Calu3 (cell line): ENCODE results near the gene DHDDS. TPM values are rescaled to one million over a fixed set of nuclear protein-coding genes. Genes with fewer than 3 reads are reported as not detected.

ENCODE experiments used
- BruUV-seq: library from RNA; stranded (reverse); fragments of 400-500 nt; replicated peaks from 2 replicates; lab custom pipeline; 2021; lab: Mats Ljungman, UMichigan
- CTCF ChIA-PET: fragments of 300-600 bp; sonication (Branson Sonifier 250); formaldehyde crosslinking; loops from one replicate; lab custom pipeline; 2022; ENCODE audit warnings: antibody characterized with exemption; lab: Charles Lee
- DNase-seq: peaks from one replicate; pipeline ENCODE4 v3.0.0; 2022
- H3K27ac Mint-ChIP-seq: one replicate; pipeline ENCODE4 v1.8.0; 2022; ENCODE audit warnings: mixed read lengths; ENCODE audit not compliant: unreplicated experiment
- H3K27me3 Mint-ChIP-seq: one replicate; pipeline ENCODE4 v1.8.0; 2022; ENCODE audit warnings: mixed read lengths; ENCODE audit not compliant: unreplicated experiment
- H3K36me3 Mint-ChIP-seq: one replicate; pipeline ENCODE4 v1.8.0; 2022; ENCODE audit warnings: mild to moderate bottlenecking, moderate library complexity, mixed read lengths; ENCODE audit not compliant: insufficient read depth, unreplicated experiment
- H3K4me1 Mint-ChIP-seq: one replicate; pipeline ENCODE4 v1.8.0; 2022; ENCODE audit warnings: mild to moderate bottlenecking, low read depth, mixed read lengths; ENCODE audit not compliant: unreplicated experiment
- H3K4me3 Mint-ChIP-seq: one replicate; pipeline ENCODE4 v1.8.0; 2022; ENCODE audit warnings: mild to moderate bottlenecking, low read depth, moderate library complexity, mixed read lengths; ENCODE audit not compliant: unreplicated experiment
- H3K9me3 Mint-ChIP-seq: one replicate; pipeline ENCODE4 v1.8.0; 2022; ENCODE audit warnings: low read depth, mixed read lengths; ENCODE audit not compliant: unreplicated experiment
- intact Hi-C: fragments of 100-400 bp; cut with micrococcal nuclease; formaldehyde crosslinking; loops from one replicate; pipeline ENCODE4 v1.10.0; 2022; ENCODE audit not compliant: unreplicated experiment
- total RNA-seq: library from RNA; stranded (reverse); gene quantifications from 2 replicates; pipeline ENCODE4 v1.2.3, GENCODE V29; 2022
- TF ChIP-seq, protein P1 (sequence below): fragments of 200-600 bp; IDR thresholded peaks from one replicate; pipeline ENCODE4 v1.8.0; 2022; ENCODE audit warnings: antibody characterized with exemption; ENCODE audit not compliant: unreplicated experiment

The DHDDS gene
- total RNA-seq, 1 experiment from 2014 or later = 32.8 TPM

DNA sequence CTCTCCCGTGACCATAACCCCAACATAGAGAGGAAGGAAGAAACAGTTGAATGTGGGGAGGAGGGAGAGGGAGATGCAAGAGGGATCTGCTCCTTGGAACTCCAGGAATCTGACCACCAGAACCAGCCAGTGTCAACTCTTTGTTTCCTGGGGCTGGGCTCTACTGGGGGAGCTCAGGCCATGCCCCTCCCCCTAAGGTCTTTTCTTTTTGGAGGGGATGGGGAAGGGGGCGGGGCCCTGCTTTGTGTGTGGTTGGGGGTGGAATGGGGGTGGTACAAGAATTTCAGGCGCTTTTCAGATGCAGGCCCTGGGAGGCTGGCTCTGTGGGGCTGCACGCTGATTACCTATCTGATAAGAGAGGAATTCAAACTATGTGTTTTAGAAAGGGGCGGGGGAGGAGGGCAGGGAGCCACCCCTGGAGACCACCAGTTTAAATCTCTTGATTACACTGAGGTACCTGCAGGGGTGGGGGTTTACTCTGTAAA is 13.2 kb upstream of the DHDDS start:
- TF ChIP-seq, protein P1, sequence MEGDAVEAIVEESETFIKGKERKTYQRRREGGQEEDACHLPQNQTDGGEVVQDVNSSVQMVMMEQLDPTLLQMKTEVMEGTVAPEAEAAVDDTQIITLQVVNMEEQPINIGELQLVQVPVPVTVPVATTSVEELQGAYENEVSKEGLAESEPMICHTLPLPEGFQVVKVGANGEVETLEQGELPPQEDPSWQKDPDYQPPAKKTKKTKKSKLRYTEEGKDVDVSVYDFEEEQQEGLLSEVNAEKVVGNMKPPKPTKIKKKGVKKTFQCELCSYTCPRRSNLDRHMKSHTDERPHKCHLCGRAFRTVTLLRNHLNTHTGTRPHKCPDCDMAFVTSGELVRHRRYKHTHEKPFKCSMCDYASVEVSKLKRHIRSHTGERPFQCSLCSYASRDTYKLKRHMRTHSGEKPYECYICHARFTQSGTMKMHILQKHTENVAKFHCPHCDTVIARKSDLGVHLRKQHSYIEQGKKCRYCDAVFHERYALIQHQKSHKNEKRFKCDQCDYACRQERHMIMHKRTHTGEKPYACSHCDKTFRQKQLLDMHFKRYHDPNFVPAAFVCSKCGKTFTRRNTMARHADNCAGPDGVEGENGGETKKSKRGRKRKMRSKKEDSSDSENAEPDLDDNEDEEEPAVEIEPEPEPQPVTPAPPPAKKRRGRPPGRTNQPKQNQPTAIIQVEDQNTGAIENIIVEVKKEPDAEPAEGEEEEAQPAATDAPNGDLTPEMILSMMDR = no peak
- Mint-ChIP-seq H3K9me3 (no peaks in the 10 kb centered on the region), H3K4me1 (no peaks in the 10 kb centered on the region), H3K4me3 (no peak overlapping the region), H3K36me3 (no peaks in the 10 kb centered on the region), H3K27ac (no peak overlapping the region), H3K27me3 (peaks cover 33% of the 10 kb centered on the region)
- no TSS peak for BruUV-seq
- no peak for DNase-seq
- CTCF ChIA-PET = interaction anchor here (0.6 kb wide), 1 partner anchor 105 kb away, joined by 3 read pairs; no protein-coding TSS in a partner anchor
- intact Hi-C loops = no loop called here

DNA sequence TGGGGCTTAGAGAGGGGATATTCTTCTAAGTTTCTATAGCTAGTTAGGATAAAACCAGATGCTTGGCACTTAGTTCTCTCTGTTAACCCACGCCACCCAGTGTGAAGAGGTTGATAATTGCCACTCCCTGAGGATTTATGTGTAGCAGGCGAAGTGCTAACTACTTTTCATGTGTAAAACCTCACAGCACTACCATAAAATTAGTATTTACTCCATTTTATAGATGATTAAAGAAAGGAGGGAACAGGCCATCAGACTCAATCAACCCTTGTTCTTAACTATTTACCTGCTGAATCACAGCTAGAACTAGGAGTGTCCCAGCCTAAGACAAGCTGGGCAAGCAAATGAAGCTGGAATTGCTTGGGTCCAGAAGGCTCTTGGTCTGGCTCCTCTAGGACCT is 12.6 kb upstream of the DHDDS start:
- H3K36me3 Mint-ChIP-seq = no peaks in the 10 kb centered on the region
- DNase-seq = no peak
- no peak overlapping the region for H3K4me3 Mint-ChIP-seq
- TF ChIP-seq, protein P1 = no peak
- H3K9me3 Mint-ChIP-seq = no peaks in the 10 kb centered on the region
- no peak overlapping the region for H3K27ac Mint-ChIP-seq
- no peaks in the 10 kb centered on the region for H3K4me1 Mint-ChIP-seq
- intact Hi-C loops = no loop called here
- no TSS peak for BruUV-seq
- H3K27me3 Mint-ChIP-seq = peaks cover 27% of the 10 kb centered on the region
- CTCF ChIA-PET = interaction anchor here (0.6 kb wide), 1 partner anchor 104 kb away, joined by 3 read pairs; no protein-coding TSS in a partner anchor

DNA sequence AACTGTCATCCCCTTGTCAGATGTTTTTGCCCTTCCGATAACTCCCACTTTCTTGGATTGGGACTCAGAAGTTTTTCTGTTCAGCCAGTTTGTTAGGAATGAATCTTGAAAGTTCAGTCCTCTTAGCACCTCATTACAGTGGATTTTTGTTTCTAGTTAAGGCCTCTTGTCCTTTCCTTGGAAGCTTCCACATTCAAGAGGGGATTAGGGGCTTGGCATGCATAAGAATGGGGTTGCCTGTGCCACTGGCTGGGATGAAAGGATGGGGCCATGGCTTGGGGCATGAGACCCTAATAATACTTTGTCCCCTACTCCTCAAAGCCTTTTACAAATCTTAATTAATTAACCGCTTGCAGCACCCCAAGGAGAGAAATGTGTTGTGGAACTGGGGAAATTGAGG is 2.4 kb upstream of the DHDDS start:
- no peak overlapping the region for H3K4me3 Mint-ChIP-seq
- CTCF ChIA-PET = interaction anchor here (0.6 kb wide), 1 partner anchor 353 kb away, joined by 3 read pairs; no protein-coding TSS in a partner anchor
- DNase-seq = no peak
- no TSS peak for BruUV-seq
- H3K36me3 Mint-ChIP-seq = peaks cover 18% of the 10 kb centered on the region
- H3K27me3 Mint-ChIP-seq = peaks cover 7% of the 10 kb centered on the region
- no peak overlapping the region for H3K27ac Mint-ChIP-seq
- H3K9me3 Mint-ChIP-seq = no peaks in the 10 kb centered on the region
- no peaks in the 10 kb centered on the region for H3K4me1 Mint-ChIP-seq
- TF ChIP-seq, protein P1 = no peak
- intact Hi-C loops = no loop called here

DNA sequence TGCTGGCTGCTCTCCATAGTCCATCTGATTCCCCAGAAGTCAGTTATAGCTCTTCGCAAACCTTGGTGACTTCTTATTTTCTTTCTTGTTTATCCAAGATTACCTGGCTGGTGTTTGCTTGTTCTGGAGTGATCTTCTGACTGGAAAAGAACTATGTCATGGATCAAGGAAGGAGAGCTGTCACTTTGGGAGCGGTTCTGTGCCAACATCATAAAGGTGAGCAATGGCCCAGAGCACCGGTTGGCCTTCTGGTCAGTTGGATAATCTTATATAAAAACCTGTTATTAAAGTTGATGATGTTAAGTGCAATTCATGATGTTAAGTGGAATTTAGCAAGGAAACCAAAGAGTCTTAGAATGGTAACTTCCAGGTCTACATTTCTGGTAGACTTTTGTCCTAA is 672 bp downstream of the DHDDS start:
- H3K27me3 Mint-ChIP-seq = no peaks in the 10 kb centered on the region
- H3K36me3 Mint-ChIP-seq = peaks cover 18% of the 10 kb centered on the region
- CTCF ChIA-PET = no interaction called here
- intact Hi-C loops = no loop called here
- peak overlapping the region; percentile 95 for H3K27ac Mint-ChIP-seq
- H3K9me3 Mint-ChIP-seq = no peaks in the 10 kb centered on the region
- no peak for DNase-seq
- no TSS peak for BruUV-seq
- H3K4me1 Mint-ChIP-seq = no peaks in the 10 kb centered on the region
- H3K4me3 Mint-ChIP-seq = peak overlapping the region; percentile 91
- TF ChIP-seq, protein P1 = no peak
